BLaER1 treated with 17β-estradiol and CSF1 and Interleukin-3, amounts not matched to agents 10 nM and 100 nM (cell line): ENCODE data around the gene WDR45B.

Source experiments
- H3K27ac ChIP-seq, 11 experiments: shearing (Covaris generic); formaldehyde crosslinking; 2 replicates each; pipeline ENCODE4 v1.8.1; 2022
- H3K27me3 ChIP-seq, 11 experiments: shearing (Covaris generic); formaldehyde crosslinking; 2 replicates each; pipeline ENCODE4 v1.8.1; 2022
- H3K36me3 ChIP-seq, 11 experiments: shearing (Covaris generic); formaldehyde crosslinking; 2 replicates each; pipeline ENCODE4 v1.8.1; 2022
- H3K4me1 ChIP-seq, 10 experiments: shearing (Covaris generic); formaldehyde crosslinking; 2 replicates each; pipeline ENCODE4 v1.8.1; 2022
- H3K4me2 ChIP-seq, 11 experiments: shearing (Covaris generic); formaldehyde crosslinking; 2 replicates each; pipeline ENCODE4 v1.8.1; 2022
- H3K4me3 ChIP-seq, 10 experiments: shearing (Covaris generic); formaldehyde crosslinking; 2 replicates each; pipeline ENCODE4 v1.8.1; 2022
- H3K9ac ChIP-seq, 11 experiments: shearing (Covaris generic); formaldehyde crosslinking; 2 replicates each; pipeline ENCODE4 v1.8.1; 2022
- H3K9me3 ChIP-seq, 11 experiments: shearing (Covaris generic); formaldehyde crosslinking; replicated peaks in 1 of 11; 2 replicates each; pipeline ENCODE4 v1.8.1; 2022
- H4K20me1 ChIP-seq, 11 experiments: shearing (Covaris generic); formaldehyde crosslinking; 2 replicates each; pipeline ENCODE4 v1.8.1; 2022
- Cebpa-rat ChIP-seq, 11 experiments: shearing (Covaris generic); IDR thresholded peaks; 2 replicates each; pipeline ENCODE4 v1.8.1; 2022

Gene WDR45B

DNA sequence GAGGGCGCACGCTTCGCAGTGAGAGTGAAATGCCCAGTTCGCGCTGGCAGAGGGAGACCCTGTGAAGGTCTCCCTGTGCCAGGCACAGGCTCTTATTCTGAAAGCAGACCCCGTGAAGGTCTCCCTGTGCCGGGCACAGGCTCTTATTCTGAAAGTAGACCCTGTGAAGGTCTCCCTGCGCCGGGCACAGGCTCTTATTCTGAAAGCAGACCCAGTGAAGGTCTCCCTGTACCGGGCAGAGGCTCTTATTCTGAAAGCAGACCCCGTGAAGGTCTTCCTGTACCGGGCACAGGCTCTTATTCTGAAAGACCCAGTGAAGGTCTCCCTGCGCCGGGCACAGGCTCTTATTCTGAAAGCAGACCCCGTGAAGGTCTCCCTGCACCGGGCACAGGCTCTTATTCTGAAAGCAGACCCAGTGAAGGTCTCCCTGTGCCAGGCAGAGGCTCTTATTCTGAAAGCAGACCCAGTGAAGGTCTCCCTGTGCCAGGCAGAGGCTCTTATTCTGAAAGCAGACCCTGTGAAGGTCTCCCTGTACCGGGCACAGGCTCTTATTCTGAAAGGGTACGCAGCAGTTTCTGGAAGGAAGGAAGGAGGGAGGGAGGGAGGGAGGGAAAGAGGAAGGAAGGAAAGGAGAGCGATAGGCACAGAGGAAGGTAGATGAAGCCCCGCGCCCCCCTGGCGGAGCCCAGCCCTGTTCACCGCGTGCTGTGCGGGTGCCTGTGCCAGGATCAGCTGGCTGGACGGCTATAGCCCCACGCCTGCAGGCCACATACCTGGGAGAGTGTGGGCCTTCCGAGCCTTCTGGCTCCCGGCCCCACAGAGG, 55.3 kb downstream of the WDR45B start:
- Histone ChIP-seq H3K36me3 (peaks cover 47 to 74% (median 58%) of the 10 kb centered on the region in 11 experiments), H3K27ac (peak overlapping the region; percentile 79 to 99 (median 97)), H3K27me3 (no peaks in the 10 kb centered on the region), H3K9ac (peak overlapping the region; percentile 77 to 89 (median 83)), H3K4me2 (peak overlapping the region; percentile 91 to 100 (median 99)), H3K4me3 (peak overlapping the region; percentile 51 to 70 (median 60)), H3K9me3 (no peaks in the 10 kb centered on the region), H3K4me1 (peaks cover 82 to 98% (median 88%) of the 10 kb centered on the region in 10 experiments), H4K20me1 (peaks cover 0 to 11% (median 0%) of the 10 kb centered on the region in 11 experiments; a peak in 2 of 22 replicates)
- TF ChIP-seq Cebpa-rat (IDR thresholded peaks at IDR 0.05) = no peak

DNA sequence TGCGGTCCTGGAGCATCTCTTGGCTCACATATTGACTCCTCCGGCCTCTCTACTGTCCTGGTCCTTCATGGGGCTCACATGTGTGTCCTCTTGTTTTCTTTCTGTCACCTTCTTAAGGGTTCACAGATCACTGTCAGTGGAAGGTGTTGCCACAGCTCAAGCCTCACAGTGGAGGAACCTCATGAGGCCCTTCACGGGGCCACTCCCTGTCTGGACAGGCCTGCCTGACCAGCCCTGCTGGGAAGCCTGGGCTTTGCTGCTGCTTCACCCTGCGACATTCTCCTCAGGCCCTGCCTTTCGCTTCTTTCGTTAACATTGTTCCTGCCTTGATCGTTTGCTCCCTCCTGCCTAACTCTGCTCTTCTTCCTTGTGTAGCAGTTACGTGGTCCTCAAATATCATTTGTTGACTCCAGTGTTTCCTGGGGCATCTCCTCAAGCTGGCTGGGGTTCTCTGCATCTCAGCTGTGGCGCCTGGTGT, 55.9 kb downstream of the WDR45B start:
- Histone ChIP-seq H3K4me1 (peaks cover 86 to 98% (median 93%) of the 10 kb centered on the region in 10 experiments), H3K27ac (peak overlapping the region; percentile 79 to 99 (median 97)), H3K9ac (peak overlapping the region; percentile 77 to 89 (median 83)), H3K9me3 (no peaks in the 10 kb centered on the region), H4K20me1 (peaks cover 0 to 6% (median 0%) of the 10 kb centered on the region in 11 experiments; a peak in 2 of 22 replicates), H3K36me3 (peaks cover 46 to 74% (median 58%) of the 10 kb centered on the region in 11 experiments), H3K4me3 (peak overlapping the region; percentile 17 to 64 (median 52); a peak in 18 of 20 replicates), H3K4me2 (peak overlapping the region; percentile 90 to 100 (median 99)), H3K27me3 (no peaks in the 10 kb centered on the region)
- TF ChIP-seq Cebpa-rat (IDR thresholded peaks at IDR 0.05) = no peak

DNA sequence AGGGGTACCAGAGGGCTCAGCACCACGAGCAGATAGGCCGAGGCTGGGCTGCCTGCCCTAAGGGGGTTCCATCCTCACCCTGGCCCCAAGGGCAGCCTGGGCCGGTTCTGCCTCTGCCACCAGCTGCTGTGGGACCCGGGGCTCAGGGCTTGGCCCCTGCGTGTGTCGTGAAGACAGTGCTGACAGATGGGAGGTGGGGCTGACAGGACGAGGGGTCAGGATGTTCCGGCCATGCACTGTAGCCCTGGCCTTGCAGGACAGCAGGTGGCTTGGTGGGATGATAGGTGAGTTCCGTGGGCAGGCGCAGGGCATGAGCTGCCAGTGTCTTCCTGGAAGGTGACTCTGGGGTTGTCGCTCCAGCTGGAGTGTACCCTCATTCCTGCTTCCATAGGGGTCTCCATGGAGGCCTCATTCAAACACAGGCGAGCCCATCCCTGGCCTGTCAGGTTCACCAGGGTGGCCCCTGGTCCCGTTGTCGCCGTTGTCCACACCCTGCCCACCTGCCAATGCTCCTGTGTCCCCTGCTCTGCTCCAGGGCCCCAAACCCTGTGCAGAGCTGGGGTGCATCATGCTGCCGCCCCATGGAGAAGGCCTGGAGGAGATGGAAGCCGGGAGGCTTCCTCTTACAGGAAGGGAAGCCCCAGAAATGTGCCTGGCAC, 57.2 kb downstream of the WDR45B start:
- 0 out of 22 replicates have a peak, but pooled peaks cover 0 to 4% (median 0%) of the 10 kb centered on the region in 11 experiments for H4K20me1 ChIP-seq
- peak overlapping the region in 5 of 10 experiments; percentile 9 to 29 (median 18); a peak in 7 of 20 replicates for H3K4me3 ChIP-seq
- no peaks in the 10 kb centered on the region for H3K27me3 ChIP-seq
- no peaks in the 10 kb centered on the region for H3K9me3 ChIP-seq
- H3K36me3 ChIP-seq = peaks cover 33 to 63% (median 50%) of the 10 kb centered on the region in 11 experiments
- TF ChIP-seq Cebpa-rat (IDR thresholded peaks at IDR 0.05) = no peak
- peaks cover 93 to 96% (median 95%) of the 10 kb centered on the region in 10 experiments for H3K4me1 ChIP-seq
- peak overlapping the region; percentile 90 to 100 (median 99) for H3K4me2 ChIP-seq
- peak overlapping the region; percentile 77 to 89 (median 83) for H3K9ac ChIP-seq
- peak overlapping the region; percentile 79 to 99 (median 97); a peak in 21 of 22 replicates for H3K27ac ChIP-seq

DNA sequence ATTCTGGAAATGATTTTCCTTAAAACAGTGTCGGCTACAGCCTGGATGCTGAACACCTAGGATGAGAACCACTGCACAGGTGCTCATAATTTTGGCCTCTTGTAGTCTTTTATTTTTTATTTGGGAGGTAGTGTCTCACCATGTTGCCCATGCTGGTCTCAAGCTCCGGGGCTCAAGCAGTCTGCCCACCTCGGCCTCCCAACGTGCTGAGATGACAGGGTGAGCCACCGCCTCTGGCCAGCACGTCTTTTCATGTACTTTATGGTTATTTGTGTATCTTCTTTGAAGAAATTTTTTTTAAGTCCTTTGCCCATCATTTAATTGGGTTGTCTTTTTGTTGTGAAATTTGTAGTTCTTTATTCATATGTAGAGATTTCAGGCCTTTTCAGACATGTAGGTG, 58.0 kb downstream of the WDR45B start:
- Histone ChIP-seq H3K4me1 (peaks cover 86 to 89% (median 88%) of the 10 kb centered on the region in 10 experiments), H3K27ac (peak overlapping the region in 9 of 11 experiments; percentile 91 to 99 (median 98); a peak in 20 of 22 replicates), H3K9me3 (no peaks in the 10 kb centered on the region), H4K20me1 (peaks cover 0 to 4% (median 0%) of the 10 kb centered on the region in 11 experiments; a peak in 4 of 22 replicates), H3K4me2 (peak overlapping the region; percentile 90 to 100 (median 99)), H3K36me3 (peaks cover 34 to 63% (median 50%) of the 10 kb centered on the region in 11 experiments), H3K4me3 (no peak overlapping the region), H3K9ac (peak overlapping the region in 9 of 11 experiments; percentile 77 to 89 (median 85); a peak in 15 of 22 replicates), H3K27me3 (no peaks in the 10 kb centered on the region)
- TF ChIP-seq Cebpa-rat (IDR thresholded peaks at IDR 0.05) = no peak

DNA sequence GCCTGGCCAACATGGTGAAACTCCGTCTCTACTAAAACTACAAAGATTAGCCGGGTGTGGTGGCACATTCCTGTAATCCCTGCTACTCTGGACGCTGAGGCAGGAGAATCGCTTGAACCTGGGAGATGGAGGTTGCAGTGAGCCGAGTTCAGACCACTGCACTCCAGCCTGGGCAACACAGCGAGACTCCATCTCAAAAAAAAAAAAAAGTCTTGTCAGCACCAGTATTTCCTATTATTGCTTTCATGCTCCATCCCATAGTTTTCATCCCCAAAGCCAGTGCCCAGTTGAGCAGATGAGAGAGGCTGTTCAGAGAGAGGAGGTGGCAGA, 58.4 kb downstream of the WDR45B start:
- Histone ChIP-seq H3K9me3 (no peaks in the 10 kb centered on the region), H3K36me3 (peaks cover 35 to 63% (median 50%) of the 10 kb centered on the region in 11 experiments), H3K4me3 (no peak overlapping the region), H3K4me2 (peak overlapping the region; percentile 90 to 100 (median 99); a peak in 21 of 22 replicates), H3K4me1 (peaks cover 83 to 89% (median 85%) of the 10 kb centered on the region in 10 experiments), H3K9ac (peak overlapping the region in 6 of 11 experiments; percentile 83 to 89 (median 85); a peak in 11 of 22 replicates), H3K27ac (peak overlapping the region in 9 of 11 experiments; percentile 91 to 99 (median 98); a peak in 18 of 22 replicates), H3K27me3 (no peaks in the 10 kb centered on the region), H4K20me1 (peaks cover 0 to 8% (median 0%) of the 10 kb centered on the region in 11 experiments; a peak in 5 of 22 replicates)
- no peak for TF ChIP-seq Cebpa-rat (IDR thresholded peaks at IDR 0.05)

DNA sequence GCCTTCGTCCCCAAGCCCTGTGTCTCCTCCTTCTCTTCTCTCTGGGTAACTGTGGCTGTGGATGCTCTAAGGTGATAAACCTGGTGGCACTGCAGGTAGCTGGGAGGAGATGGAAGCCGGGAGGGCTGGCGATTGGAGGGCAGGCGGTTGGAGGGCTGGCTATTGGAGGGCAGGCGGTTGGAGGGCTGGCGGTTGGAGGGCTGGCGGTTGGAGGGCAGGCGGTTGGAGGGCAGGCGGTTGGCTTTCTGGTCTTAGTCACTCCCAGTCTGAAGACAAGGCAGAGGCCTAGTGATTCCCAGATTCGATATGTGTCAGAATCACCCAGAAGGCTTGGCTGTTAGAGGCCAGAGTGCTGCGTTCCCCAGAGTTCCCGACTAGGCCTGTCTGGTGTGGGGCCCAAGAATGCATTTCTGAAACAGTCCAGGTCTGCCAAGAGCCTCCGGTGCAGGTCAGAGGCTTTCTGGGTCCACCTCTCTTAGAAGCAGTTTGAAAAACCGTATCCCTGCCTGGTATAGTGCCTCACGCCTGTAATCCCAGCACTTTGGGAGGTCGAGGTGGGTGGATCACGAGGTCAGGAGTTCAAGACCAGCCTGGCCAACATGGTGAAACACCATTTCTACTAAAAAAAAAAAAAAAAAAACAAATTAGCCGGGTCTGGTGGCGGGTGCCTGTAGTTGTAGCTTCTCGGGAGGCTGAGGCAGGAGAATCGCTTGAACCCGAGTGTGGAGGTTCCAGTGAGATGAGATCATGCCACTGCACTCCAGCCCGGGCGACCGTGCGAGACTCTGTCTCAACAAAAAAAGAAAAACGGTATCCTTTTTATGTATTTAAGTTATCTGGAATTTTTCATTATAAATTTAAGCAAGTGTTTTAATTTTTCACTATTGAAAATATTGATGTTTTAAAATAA, 59.7 kb downstream of the WDR45B start:
- Histone ChIP-seq H3K9me3 (no peaks in the 10 kb centered on the region), H3K4me2 (peak overlapping the region; percentile 55 to 100 (median 77)), H3K9ac (peak overlapping the region in 6 of 11 experiments; percentile 69 to 83 (median 78); a peak in 10 of 22 replicates), H3K27me3 (no peaks in the 10 kb centered on the region), H3K36me3 (peaks cover 42 to 66% (median 54%) of the 10 kb centered on the region in 11 experiments), H3K4me1 (peaks cover 71 to 89% (median 85%) of the 10 kb centered on the region in 10 experiments), H4K20me1 (peaks cover 0 to 18% (median 9%) of the 10 kb centered on the region in 11 experiments; a peak in 11 of 22 replicates), H3K27ac (peak overlapping the region in 10 of 11 experiments; percentile 52 to 99 (median 96); a peak in 18 of 22 replicates), H3K4me3 (peak overlapping the region in 1 of 10 experiments; percentile 52; a peak in 1 of 20 replicates)
- no peak for TF ChIP-seq Cebpa-rat (IDR thresholded peaks at IDR 0.05)

DNA sequence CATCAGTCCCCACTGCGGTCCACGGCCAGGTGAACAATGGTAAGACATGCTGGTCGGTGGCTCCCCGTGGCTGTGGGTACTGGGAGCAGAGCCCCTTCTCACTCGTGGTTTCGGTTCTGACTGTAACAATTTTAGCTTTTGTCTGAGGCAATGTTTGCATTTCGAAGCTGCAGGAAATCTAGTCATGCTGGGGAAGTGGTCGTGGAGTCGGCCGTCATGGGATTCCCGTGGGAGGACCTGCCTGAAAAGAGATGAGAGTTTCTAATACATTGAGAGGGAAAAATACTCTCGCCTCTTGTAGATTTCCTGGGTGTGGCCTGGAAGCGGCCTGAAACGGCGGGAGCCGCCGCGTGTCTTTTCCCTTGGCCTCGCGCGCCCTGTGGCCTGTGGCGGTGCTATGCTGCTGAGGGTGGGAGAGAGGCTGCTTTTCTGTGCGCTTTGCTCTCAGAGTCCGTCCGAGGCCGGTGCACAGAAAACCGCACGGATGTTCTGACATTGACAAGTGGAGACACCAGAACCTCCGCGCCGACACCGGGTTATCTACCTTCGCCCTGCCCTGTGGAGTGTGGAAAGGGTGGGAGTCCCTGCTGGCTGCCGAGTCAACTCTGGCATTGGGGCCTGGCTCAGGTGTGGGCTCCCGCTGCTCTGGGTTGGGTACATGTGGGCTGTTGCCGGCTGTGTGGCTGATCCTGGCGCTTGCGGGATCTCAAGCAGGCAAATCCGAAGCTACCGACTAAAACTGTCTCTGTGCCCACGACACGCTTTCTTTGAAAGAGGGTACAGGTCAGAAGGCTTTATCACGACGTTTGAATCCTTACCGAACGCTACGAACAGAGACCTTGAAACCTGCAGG, 60.8 kb downstream of the WDR45B start:
- Histone ChIP-seq H3K27ac (peak overlapping the region; percentile 52 to 99 (median 95); a peak in 21 of 22 replicates), H3K4me3 (peak overlapping the region in 8 of 10 experiments; percentile 13 to 55 (median 46); a peak in 14 of 20 replicates), H3K4me1 (peaks cover 63 to 92% (median 86%) of the 10 kb centered on the region in 10 experiments), H3K36me3 (peaks cover 52 to 77% (median 64%) of the 10 kb centered on the region in 11 experiments), H4K20me1 (peaks cover 0 to 29% (median 17%) of the 10 kb centered on the region in 11 experiments; a peak in 13 of 22 replicates), H3K9ac (peak overlapping the region; percentile 36 to 83 (median 69); a peak in 20 of 22 replicates), H3K4me2 (peak overlapping the region; percentile 55 to 100 (median 77)), H3K27me3 (no peaks in the 10 kb centered on the region), H3K9me3 (no peaks in the 10 kb centered on the region)
- TF ChIP-seq Cebpa-rat (IDR thresholded peaks at IDR 0.05) = peak in 2 of 11 experiments; percentile 43 to 76; a peak in 3 of 22 replicates
